HG03354 (cell line): ENCODE results near the gene MOSMO.
"Not testable (repeated sequence)": the region's sequence is repeated elsewhere in the genome, so short reads cannot be mapped to it uniquely, and the experiment has no call there.

Source experiments
- ATAC-seq: cut with Tn5 transposase; IDR thresholded peaks from one replicate; pipeline ENCODE4 v1.9.1; 2021; ENCODE audit warnings: mild to moderate bottlenecking; ENCODE audit not compliant: unreplicated experiment, poor library complexity, severe bottlenecking

MOSMO gene

DNA sequence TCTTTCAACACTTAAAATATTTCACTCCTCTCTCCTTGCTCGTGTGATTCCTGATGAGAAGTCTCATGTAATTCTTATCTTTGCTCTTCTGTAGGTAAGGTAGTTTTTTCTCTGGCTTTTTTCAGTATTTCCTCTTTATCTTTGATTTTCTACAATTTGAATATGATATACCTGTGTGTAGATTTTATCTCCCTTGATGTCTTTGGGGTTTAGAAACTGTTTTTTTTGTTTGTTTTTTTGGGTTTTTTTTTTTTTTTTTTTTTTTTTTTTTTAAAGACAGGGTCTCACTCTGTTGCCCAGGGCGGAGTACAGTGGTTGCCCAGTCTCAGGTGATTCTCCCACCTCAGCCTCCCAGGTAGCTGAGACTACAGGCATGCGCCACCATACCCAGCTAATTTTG, 26.6 kb downstream of the MOSMO start:
- ATAC-seq: no peak

DNA sequence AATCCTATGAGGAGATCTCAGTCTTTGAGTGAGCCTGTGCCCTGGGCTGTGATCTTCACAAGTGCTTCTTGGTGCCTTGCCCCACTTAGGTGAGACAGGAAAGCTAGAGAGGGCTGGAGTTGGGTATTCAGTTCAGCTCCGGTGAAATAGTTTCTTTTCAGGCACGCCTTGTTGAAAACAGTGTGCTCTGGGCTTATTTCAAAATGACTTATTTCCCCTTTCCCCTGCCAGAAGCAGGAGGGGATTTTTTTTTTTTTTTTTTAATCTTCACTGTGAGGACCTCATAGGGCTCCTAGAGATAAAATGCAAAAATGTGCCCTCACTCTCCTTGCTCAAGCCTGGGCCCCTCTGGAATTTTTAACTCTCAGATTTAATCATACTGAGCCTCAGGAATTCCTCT, 27.2 kb downstream of the MOSMO start:
- ATAC-seq: no peak

DNA sequence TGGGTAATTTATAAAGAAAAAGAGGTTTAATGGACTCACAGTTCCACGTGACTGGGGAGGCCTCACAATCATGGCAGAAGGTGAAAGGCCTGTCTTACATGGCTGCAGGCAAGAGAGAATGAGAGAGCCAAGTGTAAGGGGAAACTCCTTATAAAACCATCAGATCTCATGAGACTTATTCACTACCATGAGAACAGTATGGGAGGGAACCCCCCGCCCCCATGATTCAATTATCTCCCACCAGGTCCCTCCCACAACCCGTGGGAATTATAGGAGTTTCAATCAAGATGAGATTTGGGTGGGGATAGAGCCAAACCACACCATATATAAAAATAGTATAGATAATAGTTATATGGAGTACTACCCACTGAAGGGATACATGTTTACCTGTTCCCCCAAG, 36.0 kb downstream of the MOSMO start:
- not testable (repeated sequence) for ATAC-seq

DNA sequence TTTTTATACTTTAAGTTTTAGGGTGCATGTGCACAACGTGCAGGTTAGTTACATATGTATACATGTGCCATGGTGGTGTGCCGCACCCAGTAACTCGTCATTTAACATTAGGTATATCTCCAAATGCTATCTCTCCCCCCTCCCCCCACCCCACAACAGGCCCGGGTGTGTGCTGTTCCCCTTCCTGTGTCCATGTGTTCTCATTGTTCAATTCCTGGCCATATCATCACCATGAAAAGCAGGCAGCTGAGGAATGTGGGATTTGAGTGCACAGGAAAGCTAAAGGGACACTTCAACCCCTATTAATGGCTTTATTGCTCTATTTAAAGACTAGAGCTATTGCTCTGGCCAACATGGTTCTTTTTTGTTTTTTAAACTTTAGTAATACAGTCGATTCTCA, 38.0 kb downstream of the MOSMO start:
- not testable (repeated sequence) for ATAC-seq

DNA sequence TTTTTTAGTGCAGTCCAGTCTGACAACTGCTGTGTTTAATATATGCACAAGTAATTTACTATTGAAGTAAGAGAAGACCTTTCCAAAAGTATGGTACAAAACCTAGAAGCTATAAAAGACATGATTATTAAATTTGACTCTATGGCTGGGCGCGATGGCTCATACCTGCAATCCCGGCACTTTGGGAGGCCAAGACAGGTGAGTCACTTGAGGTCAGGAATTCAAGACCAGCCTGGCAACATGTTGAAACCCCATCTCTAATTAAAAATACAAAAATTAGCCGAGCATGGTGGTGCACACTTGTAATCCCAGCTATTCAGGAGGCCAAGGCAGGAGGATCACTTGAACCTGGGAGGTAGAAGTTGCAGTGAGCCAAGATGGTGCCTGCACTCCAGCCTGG, 43.1 kb downstream of the MOSMO start:
- no peak for ATAC-seq

DNA sequence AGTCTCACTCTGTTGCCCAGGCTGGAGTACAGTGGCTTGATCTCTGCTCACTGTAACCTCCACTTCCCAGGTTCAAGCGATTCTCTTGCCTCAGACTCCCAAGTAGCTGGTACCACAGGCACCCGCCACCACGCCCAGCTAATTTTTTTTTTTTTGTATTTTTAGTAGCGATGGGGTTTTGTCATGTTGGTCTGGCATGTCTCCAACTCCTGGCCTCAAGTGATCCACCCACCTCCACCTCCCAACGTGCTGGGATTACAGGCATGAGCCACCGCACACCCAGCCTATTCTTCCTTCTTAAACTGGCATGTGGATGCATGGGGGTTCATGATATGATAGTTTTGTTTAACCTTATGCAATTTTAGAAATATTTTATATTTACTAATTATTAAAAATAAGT, 45.1 kb downstream of the MOSMO start:
- no peak for ATAC-seq

DNA sequence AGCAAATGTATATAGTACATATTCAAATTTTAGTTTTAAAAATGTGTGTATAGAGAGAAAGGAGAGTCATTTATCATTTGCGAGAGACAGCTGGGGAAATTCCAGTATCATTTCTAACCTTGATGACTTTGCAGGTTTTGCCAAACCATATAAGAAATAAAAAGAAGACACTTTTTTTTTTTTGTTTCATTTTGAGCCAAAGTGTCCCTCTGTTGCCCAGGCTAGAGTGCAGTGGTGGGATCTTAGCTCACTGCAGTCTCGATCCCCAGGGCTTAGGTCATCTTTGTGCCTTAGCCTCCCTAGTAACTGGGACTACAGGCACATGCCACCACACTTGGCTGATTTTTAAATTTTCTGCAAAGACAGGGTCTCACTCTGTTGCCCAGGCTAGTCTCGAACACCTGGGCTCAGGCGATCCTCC, 46.0 kb downstream of the MOSMO start:
- ATAC-seq: no peak

DNA sequence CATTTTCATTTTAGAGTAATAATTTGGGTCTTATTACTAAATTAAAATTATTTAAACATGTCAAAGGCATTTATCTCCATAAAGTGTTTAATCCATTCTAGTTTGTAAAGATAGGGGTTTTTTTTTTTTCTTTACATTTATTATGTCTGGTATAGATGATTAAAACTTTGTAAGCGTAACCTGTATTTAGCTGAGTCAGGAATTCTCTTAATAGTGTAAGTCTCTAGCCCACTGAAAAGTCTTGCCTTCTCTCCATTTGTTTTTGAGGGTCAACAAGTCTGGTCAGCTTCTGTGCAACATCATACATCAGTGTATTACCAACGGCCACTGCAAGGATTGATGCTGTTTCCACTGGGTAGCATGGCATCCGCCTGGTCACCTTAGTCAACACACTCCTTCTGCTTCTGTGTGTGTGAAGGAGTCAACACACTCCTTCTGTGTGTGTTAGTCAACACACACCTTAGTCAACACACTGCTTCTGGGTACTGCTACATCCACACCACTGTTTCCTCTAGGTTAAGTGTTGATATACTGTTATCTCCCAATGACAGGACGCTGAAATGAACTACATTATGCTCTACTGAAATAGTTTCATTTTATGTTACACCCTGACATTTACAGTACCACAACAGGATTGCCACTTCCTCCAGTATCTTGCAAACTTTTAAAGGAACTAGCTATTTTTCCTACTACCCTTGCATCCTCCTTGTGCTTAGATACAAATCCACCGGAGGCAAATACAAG, 47.1 kb downstream of the MOSMO start:
- ATAC-seq: no peak

DNA sequence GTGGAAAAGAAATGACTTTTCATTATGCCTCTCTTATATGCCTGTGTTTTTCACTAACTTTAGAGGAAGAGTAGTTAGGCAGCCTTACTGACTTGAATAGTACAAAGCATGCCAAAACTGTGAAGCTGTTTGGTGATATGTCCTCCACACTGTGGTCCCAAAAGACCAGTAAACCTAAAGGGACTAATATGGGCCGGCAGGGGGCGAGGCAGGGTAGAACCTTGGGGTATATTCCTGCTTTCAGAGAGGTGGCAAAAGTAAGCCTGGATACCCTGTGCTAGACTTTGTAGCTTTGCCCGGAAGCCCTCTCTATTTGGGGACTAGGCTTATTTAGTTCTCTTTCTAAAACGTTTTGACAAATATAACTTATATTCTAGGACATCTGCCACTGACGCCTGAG, 48.0 kb downstream of the MOSMO start:
- ATAC-seq: no peak

DNA sequence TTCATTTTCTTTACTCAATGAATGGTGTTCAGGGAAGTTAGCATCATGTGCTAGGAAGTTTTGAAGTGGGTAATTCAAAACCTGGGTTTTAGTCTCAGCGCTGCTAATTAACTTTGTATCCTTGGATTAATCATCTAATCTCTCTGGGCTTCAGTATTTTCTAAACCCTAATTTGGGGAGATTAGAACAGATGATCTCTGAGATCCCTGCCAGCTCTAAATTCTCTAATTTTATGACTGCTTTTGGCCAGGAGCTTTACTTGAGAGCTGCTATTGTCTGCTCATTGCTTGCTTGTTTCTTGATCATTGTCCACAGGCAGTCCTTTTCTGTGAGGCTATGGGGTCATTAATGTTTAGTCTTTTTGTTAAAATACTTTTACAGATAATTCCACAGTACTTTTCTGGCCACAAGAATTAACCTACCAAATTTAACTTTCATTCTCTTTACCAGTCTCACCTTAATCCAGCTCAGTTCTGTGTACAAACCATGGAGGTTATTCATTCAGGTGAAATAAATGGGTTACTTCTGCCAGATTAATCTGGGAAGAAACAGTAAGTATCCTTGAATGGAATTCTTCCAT, 56.1 kb downstream of the MOSMO start:
- no peak for ATAC-seq

DNA sequence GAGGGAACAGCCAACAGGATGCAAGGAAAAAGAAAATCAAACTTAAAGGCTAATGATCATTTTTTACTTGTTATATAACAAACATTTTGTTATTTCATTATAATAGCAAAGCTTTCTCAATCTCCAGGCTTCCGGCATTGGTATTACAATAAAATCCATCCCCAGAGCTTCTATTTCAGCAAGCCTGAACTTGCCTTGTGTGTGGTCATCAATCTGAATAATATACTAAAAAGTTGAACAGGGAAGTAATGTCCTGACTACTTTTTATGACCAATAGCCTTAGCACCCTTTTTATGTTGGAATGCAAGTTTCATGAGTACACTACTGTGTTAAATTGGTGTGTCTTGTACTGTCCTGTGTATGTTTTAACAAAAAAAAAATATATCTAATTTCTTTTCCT, 57.3 kb downstream of the MOSMO start:
- ATAC-seq: no peak

DNA sequence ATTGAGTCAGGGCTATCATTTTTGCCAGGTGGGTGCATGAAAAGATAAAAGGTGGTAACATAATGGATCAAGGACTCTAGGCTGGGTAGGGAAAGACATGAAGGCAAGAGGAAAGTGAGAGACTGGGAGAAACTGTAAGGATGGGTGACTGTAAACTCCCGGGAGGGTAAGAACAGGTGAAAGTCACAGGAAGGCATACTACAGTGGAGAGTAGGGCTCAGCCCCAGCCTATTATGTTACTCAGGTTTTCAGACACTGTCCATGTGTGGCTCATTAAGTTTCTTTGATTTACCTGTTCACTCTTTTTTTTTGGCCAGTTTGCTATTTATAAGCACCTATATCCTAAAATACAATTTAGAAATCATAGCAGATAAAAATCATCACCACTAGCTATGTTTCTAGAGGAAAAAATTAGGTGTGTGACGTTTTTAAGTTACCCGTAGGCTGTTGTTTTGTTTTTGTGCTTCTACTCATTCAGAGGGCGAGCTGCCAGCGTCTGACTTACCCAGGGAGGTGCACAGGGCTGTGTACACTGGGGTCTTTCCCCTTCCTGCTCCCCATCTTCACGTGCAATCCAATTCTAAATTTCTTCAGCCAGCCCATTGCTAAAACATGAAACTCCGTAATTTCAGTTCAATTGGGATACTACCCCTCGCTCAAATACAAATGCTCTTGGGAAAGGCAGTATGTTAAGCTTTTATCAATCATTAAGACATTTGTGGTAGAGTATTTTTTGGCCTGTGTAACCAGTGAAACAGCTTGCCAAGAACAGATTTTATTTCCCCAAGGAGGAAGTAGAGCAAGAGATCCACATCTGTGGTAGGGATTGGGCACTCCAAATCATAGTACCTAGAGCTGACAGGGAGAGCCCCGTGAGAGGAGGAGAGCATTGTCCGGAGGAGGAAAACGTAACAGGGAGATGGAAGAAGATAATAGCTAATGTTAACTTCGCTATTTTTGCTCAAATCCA, 62.7 kb downstream of the MOSMO start:
- ATAC-seq: no peak

DNA sequence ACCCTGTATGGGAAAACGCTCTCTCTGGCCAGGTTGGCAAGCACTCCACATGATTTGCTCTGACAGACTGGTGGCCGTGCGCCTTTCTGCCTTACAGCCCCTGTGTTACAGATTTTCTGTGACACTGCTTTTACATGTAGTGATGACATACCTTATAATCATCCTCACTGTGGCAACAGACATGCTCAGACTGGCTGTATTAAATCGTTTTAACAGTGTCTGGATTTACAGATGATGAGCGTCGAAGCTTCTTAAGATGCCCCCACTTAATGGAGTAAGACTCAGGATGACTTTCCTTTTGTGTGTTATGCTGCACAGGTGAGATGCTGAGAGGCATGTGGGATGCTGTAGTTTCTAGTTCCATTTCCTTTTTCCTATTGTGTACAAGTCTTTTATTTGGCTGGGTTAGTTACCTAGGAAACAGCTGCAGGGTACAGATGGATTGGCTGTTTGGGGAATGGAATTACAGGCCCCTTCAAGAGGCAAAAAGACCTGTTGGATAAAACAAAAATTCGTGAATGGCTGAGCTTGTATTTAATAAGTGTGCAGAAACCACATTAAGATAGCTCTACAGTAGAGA, 63.5 kb downstream of the MOSMO start:
- ATAC-seq: no peak

DNA sequence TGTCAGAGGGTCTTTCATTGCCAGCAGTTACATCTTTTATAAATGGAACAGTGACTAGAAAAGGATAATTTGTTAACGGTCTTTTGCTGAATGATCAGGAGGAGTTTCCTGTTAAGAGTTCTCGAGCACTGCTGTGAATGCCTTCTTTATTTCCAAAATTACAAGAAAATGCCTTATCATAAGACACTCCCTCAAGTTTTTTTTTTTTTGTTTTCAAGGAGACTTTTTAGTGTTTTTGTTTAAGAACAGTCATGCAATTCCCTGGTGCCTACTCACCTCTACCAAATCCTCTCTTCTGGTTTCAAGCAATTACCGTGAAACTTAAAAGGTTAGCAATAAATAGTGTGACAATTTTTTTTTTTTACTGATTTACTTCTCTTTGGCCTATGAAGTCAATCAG, 65.4 kb downstream of the MOSMO start:
- ATAC-seq: no peak

DNA sequence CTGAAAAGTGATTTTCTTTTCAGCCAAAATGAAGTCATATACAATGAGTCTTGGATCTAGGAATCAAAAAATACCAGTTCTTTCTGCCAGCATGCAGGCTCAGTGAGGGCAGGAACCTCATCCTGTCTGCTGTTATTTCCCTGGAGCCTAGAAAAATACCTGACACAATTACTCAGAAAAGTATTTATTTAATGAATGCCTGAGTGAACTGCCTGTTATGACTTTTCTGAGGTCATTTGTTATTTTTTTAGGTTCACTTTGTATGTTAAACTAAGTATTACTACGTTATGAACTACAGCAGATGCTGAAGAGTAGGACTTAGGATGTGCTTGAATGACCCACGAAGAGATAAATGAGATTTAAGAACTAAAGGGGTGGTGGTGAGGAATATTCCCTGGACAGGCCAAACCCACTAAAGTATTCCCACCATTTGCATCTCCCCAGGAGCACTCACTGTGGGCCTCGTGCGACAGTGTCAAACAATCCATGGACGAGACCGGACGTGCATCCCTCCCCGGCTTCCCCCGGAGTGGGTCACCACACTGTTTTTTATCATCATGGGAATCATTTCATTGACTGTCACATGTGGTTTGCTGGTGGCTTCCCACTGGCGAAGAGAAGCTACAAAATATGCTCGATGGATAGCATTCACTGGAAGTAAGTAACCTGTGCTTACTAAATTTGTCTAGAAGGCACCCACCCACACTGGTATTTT, 67.3 kb downstream of the MOSMO start:
- ATAC-seq: no peak

DNA sequence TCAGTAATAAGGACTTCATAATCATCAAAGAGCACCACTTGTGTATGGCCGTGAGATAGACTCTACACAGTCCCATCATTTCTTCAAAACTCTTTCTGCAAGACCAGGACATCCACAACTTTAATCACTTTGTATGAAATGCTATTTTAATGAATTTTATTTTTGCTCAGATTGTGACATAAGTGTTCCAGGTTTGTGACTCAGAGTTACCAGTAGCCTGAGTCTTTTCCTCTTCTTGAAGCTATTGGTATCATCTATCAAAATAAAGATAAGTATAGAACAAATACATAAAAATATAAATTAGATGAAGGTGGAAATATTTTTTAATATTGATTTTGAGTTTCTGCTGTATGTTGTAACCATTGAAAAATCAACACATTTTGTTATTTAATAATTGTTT, 67.9 kb downstream of the MOSMO start:
- no peak for ATAC-seq

DNA sequence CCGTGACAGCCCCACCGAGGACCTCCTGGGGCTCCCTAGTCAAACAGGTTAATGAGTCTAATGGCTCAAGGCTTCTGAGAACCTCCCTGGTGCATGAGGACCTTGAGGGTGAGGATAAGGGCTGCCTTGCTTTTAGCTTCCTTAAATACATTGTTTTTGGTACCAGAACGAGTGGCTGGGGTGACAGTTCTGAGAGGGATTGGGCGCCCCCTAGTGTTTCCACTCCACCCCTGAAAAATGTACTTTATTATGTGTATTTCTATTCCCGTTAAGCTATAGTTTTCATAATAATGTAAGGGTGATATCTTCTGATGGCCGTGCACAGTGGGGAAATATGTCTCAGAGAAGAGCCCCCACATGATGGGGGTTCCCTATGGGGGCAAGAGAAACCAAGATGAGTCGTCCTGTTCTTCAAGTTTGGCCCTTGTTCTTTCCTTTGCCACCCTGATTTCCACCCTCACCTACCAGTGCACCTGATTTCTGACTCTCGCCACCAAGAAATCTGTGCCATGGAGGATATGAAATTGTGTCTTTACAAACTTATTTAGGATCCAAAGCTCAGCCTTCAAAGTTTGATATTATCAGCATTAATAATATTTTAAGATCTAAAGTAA, 69.9 kb downstream of the MOSMO start:
- no peak for ATAC-seq

DNA sequence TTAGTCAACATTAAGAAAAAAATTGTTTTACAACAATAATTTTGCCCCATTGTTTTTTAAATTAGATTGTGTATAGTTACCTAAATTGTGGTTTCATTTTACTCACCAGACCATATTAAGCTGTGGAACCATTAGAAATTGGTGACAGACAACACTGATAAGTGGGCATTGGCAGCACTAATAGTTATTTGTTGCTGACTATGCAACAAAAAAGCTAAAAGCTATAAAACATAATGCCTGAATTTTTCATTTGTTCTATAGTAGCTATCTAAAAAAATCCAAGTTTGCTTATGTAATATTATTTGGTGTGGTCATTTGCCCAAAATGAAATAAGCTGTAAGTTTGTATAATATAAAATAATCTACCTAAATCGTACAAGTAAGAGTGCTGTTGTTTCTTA, 70.7 kb downstream of the MOSMO start:
- ATAC-seq: no peak

DNA sequence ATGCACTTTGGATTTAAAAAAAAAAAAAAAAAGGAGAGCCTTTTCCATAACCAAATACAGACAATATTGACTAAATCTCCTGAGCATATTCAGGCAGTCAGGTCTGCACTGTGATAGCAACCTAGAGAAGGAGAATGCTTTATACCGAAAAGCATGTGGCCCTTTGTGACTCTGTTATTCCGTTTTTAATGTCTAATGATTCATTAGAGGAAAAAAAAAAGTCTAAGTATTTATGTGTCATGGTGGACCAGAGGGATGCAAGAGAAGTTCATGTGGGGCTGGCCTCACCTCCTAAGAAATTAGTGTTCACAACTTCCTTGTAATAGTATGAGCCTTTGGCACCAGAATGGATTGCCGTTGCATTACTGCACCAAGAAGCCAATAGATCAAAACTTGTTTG, 73.1 kb downstream of the MOSMO start:
- ATAC-seq: no peak
